Measurements from ENCODE around the gene FADS6.

DNA sequence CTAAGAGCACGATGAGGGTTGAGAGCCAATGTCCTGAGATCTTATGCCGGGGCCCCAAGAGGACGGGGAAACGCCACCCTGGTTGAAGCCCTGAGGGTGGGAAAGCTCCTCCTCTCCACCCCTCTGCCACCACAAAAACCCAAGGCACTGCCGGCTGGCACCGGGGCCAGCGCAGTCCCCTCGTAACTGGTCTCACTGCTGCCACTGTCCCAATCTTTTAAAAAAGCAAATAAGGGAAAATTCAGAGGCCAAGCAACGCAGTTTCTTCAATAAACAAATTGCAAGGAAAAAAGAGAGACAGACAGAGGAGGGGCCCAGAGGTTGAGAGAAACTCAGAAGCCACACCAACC is 40.4 kb downstream of the FADS6 start:
- TF ChIP-seq POLR2A (IDR thresholded peaks at IDR 0.05), result no peak
- TF ChIP-seq, protein P1, sequence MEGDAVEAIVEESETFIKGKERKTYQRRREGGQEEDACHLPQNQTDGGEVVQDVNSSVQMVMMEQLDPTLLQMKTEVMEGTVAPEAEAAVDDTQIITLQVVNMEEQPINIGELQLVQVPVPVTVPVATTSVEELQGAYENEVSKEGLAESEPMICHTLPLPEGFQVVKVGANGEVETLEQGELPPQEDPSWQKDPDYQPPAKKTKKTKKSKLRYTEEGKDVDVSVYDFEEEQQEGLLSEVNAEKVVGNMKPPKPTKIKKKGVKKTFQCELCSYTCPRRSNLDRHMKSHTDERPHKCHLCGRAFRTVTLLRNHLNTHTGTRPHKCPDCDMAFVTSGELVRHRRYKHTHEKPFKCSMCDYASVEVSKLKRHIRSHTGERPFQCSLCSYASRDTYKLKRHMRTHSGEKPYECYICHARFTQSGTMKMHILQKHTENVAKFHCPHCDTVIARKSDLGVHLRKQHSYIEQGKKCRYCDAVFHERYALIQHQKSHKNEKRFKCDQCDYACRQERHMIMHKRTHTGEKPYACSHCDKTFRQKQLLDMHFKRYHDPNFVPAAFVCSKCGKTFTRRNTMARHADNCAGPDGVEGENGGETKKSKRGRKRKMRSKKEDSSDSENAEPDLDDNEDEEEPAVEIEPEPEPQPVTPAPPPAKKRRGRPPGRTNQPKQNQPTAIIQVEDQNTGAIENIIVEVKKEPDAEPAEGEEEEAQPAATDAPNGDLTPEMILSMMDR (IDR thresholded peaks at IDR 0.05), result no peak
- no peak for TF ChIP-seq EP300 (IDR thresholded peaks at IDR 0.05)

All from ovary (tissue), 3 donors.